ENCODE data around the gene GNG8. TPM values are rescaled to one million over a fixed set of nuclear protein-coding genes. Genes with fewer than 3 reads are reported as not detected.

GNG8 gene
- total and polyA plus RNA-seq, 9 of the 15 experiments (the other 6 are each of a cell fraction or from before 2014, with no cell fraction given): 1.3 TPM; not detected in 8

DNA sequence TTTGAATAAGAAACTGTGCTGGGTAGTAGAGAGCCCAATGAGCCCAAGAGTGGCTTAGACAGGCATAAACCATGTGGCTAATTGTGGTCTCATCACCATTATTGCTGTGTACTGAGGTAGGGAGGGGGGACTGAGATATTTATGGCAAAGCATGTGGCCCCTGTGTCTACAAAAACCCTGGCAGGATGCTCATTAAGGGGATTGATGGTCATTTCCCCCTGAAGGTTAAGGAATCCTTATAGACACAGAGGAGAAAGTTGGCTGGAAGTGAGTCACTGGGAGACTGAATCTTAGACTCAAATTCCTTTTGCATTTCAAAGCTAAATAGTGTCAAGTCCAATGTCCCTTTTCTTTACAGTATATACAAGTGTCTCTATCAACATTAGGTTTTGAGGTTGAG, 34.8 kb upstream of the GNG8 start:
- Histone ChIP-seq H3K4me3 (no peak overlapping the region), H2AFZ (ENCODE audit: low read depth, low read length) (no peak overlapping the region), H3K4me1 (replicated peaks in 1 of 2; ENCODE audit: control insufficient read depth in 2 of 2, insufficient read depth in 2 of 2, low read length in 2 of 2) (peaks cover 0 to 7% of the 10 kb centered on the region in 2 experiments; a peak in 2 of 5 replicates), H4K20me1 (replicated peaks; ENCODE audit: control insufficient read depth, insufficient read depth, low read length) (no peaks in the 10 kb centered on the region), H3K4me2 (ENCODE audit: insufficient read depth, low read length) (no peak overlapping the region), H3K36me3 (ENCODE audit: control insufficient read depth, insufficient read depth, low read length) (peaks cover 25% of the 10 kb centered on the region; the same call in 2 of the 3 replicates), H3K27ac (ENCODE audit: extremely low read depth, low read depth, low read length) (no peak overlapping the region), H3K79me2 (ENCODE audit: control insufficient read depth, insufficient read depth, low read length) (no peaks in the 10 kb centered on the region), H3K9me1 (ENCODE audit: control insufficient read depth, insufficient read depth, low read length) (no peaks in the 10 kb centered on the region), H3K9ac (ENCODE audit: insufficient read depth in 1 of 2, low read depth in 2 of 2, low read length in 2 of 2) (no peak overlapping the region), H3K27me3 (ENCODE audit: control insufficient read depth in 2 of 2, insufficient read depth in 2 of 2, low read length in 2 of 2) (no peaks in the 10 kb centered on the region), H3K9me3 (replicated peaks; ENCODE audit: control insufficient read depth, insufficient read depth, low read depth, low read length) (no peaks in the 10 kb centered on the region)
- BruUV-seq (replicated peaks): no TSS peak
- ChIA-PET CTCF (ENCODE audit: low intra/inter-chr PET ratio) (interaction anchor here (0.7 kb wide), 1 partner anchor 10 kb away, joined by 3 read pairs; the partner anchor contains the start of gene DACT3), POLR2A (no interaction called here)
- in situ Hi-C loops (cut with MboI): no loop called here
- FAIRE-seq (no peak), DNase-seq (ENCODE audit: extremely low read depth in 1 of 4, low spot score in 3 of 4) (no peak), ATAC-seq (no peak)
- intact Hi-C loops (cut with micrococcal nuclease): no loop called here
- no peak for TF ChIP-seq CHD1 (IDR thresholded peaks at IDR 0.05; ENCODE audit: low read length)
- TF ChIP-seq, protein P1, sequence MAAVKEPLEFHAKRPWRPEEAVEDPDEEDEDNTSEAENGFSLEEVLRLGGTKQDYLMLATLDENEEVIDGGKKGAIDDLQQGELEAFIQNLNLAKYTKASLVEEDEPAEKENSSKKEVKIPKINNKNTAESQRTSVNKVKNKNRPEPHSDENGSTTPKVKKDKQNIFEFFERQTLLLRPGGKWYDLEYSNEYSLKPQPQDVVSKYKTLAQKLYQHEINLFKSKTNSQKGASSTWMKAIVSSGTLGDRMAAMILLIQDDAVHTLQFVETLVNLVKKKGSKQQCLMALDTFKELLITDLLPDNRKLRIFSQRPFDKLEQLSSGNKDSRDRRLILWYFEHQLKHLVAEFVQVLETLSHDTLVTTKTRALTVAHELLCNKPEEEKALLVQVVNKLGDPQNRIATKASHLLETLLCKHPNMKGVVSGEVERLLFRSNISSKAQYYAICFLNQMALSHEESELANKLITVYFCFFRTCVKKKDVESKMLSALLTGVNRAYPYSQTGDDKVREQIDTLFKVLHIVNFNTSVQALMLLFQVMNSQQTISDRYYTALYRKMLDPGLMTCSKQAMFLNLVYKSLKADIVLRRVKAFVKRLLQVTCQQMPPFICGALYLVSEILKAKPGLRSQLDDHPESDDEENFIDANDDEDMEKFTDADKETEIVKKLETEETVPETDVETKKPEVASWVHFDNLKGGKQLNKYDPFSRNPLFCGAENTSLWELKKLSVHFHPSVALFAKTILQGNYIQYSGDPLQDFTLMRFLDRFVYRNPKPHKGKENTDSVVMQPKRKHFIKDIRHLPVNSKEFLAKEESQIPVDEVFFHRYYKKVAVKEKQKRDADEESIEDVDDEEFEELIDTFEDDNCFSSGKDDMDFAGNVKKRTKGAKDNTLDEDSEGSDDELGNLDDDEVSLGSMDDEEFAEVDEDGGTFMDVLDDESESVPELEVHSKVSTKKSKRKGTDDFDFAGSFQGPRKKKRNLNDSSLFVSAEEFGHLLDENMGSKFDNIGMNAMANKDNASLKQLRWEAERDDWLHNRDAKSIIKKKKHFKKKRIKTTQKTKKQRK (IDR thresholded peaks at IDR 0.05; ENCODE audit: borderline replicate concordance, low read depth, low read length): no peak
- TF ChIP-seq PHF20 (IDR thresholded peaks at IDR 0.05; ENCODE audit: partially characterized antibody): no peak
- TF ChIP-seq TAL1 (IDR thresholded peaks at IDR 0.05): no peak
- TF ChIP-seq ZNF551 (CRISPR knock-in tag; IDR thresholded peaks at IDR 0.05): no peak
- TF ChIP-seq ZNF239 (CRISPR knock-in tag; IDR thresholded peaks at IDR 0.05): no peak
- TF ChIP-seq NUFIP1 (IDR thresholded peaks at IDR 0.05; ENCODE audit: partially characterized antibody): no peak
- TF ChIP-seq, protein P2, sequence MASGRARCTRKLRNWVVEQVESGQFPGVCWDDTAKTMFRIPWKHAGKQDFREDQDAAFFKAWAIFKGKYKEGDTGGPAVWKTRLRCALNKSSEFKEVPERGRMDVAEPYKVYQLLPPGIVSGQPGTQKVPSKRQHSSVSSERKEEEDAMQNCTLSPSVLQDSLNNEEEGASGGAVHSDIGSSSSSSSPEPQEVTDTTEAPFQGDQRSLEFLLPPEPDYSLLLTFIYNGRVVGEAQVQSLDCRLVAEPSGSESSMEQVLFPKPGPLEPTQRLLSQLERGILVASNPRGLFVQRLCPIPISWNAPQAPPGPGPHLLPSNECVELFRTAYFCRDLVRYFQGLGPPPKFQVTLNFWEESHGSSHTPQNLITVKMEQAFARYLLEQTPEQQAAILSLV (tag; IDR thresholded peaks at IDR 0.05): no peak
- no peak for TF ChIP-seq JUND (IDR thresholded peaks at IDR 0.05; ENCODE audit: borderline replicate concordance, low read depth, low read length)
- TF ChIP-seq JUND (tag; IDR thresholded peaks at IDR 0.05; ENCODE audit: borderline replicate concordance, low read depth, low read length): no peak
- no peak for TF ChIP-seq ZC3H4 (CRISPR knock-in tag; IDR thresholded peaks at IDR 0.05; ENCODE audit: borderline replicate concordance)
- TF ChIP-seq XRCC5 (IDR thresholded peaks at IDR 0.05; ENCODE audit: low read depth, low read length): no peak

All from K562 (cell line).